Type B pancreatic cell (in vitro differentiated cells): ENCODE results near the gene MAGI1. TPM values are rescaled to one million over a fixed set of nuclear protein-coding genes. Genes with fewer than 3 reads are reported as not detected.
A peak's percentile ranks its signal among the peaks of the same experiment; 100 is the strongest.

Experiments
- DNase-seq: peaks from one replicate; pipeline ENCODE4 v3.0.0; 2021; ENCODE audit warnings: mixed read lengths; ENCODE audit not compliant: unreplicated experiment; ENCODE audit errors: extremely low spot score
- H3K27ac Mint-ChIP-seq: 2 replicates; pipeline ENCODE4 v1.8.0; 2021; ENCODE audit warnings: mild to moderate bottlenecking, mixed read lengths
- H3K27me3 Mint-ChIP-seq: 2 replicates; pipeline ENCODE4 v1.8.0; 2021; ENCODE audit warnings: mixed read lengths
- H3K36me3 Mint-ChIP-seq: 2 replicates; pipeline ENCODE4 v1.8.0; 2021; ENCODE audit warnings: mixed read lengths
- H3K4me1 Mint-ChIP-seq: one replicate; pipeline ENCODE4 v1.8.0; 2021; ENCODE audit warnings: mixed read lengths; ENCODE audit not compliant: unreplicated experiment
- H3K4me3 Mint-ChIP-seq: 2 replicates; pipeline ENCODE4 v1.8.0; 2021; ENCODE audit warnings: mild to moderate bottlenecking, mixed read lengths
- H3K9me3 Mint-ChIP-seq: 2 replicates; pipeline ENCODE4 v1.8.0; 2021; ENCODE audit warnings: mixed read lengths
- CTCF ChIP-seq: fragments of 200-600 bp; sonication (generic); conservative IDR thresholded peaks from 2 replicates; pipeline ENCODE4 v1.5.0; 2021; ENCODE audit warnings: antibody characterized with exemption, mild to moderate bottlenecking
- total RNA-seq: library from RNA; stranded (reverse); gene quantifications from 2 replicates; pipeline ENCODE4 v1.2.1, GENCODE V29; 2021; ENCODE audit warnings: low replicate concordance

The MAGI1 gene
- total RNA-seq, 1 donor from 2014 or later, result 53.1 TPM

- no peak for TF ChIP-seq CTCF
- Mint-ChIP-seq H3K36me3 (peaks cover 20% of the 10 kb centered on the region), H3K27ac (no peak overlapping the region)
Measured at GRCh38 chr3:65419233-65419632, 619.5 kb downstream of the MAGI1 start.

GRCh38 chr3:65413891-65414290 lies 624.8 kb downstream of the MAGI1 start:
- Mint-ChIP-seq H3K4me1 (peaks cover 42% of the 10 kb centered on the region), H3K27me3 (no peaks in the 10 kb centered on the region), H3K9me3 (no peaks in the 10 kb centered on the region), H3K4me3 (no peak overlapping the region), H3K27ac (no peak overlapping the region), H3K36me3 (peaks cover 7% of the 10 kb centered on the region)
- no peak for TF ChIP-seq CTCF
- no peak for DNase-seq

More at GRCh38 chr3:65419233-65419632, 619.5 kb downstream of the MAGI1 start:
- Mint-ChIP-seq H3K27me3 (no peaks in the 10 kb centered on the region), H3K4me3 (no peak overlapping the region), H3K9me3 (no peaks in the 10 kb centered on the region), H3K4me1 (peaks cover 17% of the 10 kb centered on the region)
- no peak for DNase-seq

GRCh38 chr3:65412588-65412987 lies 626.1 kb downstream of the MAGI1 start:
- H3K9me3 Mint-ChIP-seq, result no peaks in the 10 kb centered on the region
- DNase-seq, result no peak
- no peak overlapping the region for H3K4me3 Mint-ChIP-seq
- H3K4me1 Mint-ChIP-seq, result peaks cover 54% of the 10 kb centered on the region
- peaks cover 7% of the 10 kb centered on the region for H3K36me3 Mint-ChIP-seq
- no peak overlapping the region for H3K27ac Mint-ChIP-seq
- H3K27me3 Mint-ChIP-seq, result no peaks in the 10 kb centered on the region
- TF ChIP-seq CTCF, result peak; percentile 16

- H3K36me3 Mint-ChIP-seq, result peaks cover 7% of the 10 kb centered on the region
Measured at GRCh38 chr3:65411367-65411766, 627.4 kb downstream of the MAGI1 start.

GRCh38 chr3:65409176-65409569 lies 629.5 kb downstream of the MAGI1 start:
- TF ChIP-seq CTCF, result no peak
- Mint-ChIP-seq H3K4me3 (no peak overlapping the region), H3K27ac (no peak overlapping the region), H3K36me3 (peaks cover 4% of the 10 kb centered on the region), H3K9me3 (no peaks in the 10 kb centered on the region), H3K27me3 (no peaks in the 10 kb centered on the region), H3K4me1 (peaks cover 40% of the 10 kb centered on the region)
- DNase-seq, result no peak

More at GRCh38 chr3:65411367-65411766, 627.4 kb downstream of the MAGI1 start:
- Mint-ChIP-seq H3K9me3 (no peaks in the 10 kb centered on the region), H3K27me3 (no peaks in the 10 kb centered on the region), H3K4me3 (no peak overlapping the region), H3K27ac (no peak overlapping the region), H3K4me1 (peaks cover 45% of the 10 kb centered on the region)
- no peak for DNase-seq
- no peak for TF ChIP-seq CTCF
